Activated CD4-positive, alpha-beta T cell treated with anti-CD3 and anti-CD28 coated beads for 36 hours (primary cell): ENCODE measurements around the gene TSPAN8. TPM values are rescaled to one million over a fixed set of nuclear protein-coding genes. Genes with fewer than 3 reads are reported as not detected.

Source experiments
- ATAC-seq: fragments of 200-7000 bp; cut with Tn5 transposase; one replicate; pipeline ENCODE4 v1.10.0; 2021; ENCODE audit warnings: mild to moderate bottlenecking, moderate library complexity
- CTCF ChIA-PET: fragments of 350-600 bp; sonication (Branson Sonifier 250); formaldehyde crosslinking; loops from one replicate; lab custom pipeline; 2021; ENCODE audit warnings: antibody characterized with exemption; lab: Charles Lee
- POLR2A ChIA-PET: fragments of 350-600 bp; sonication (Branson Sonifier 250); formaldehyde crosslinking; loops from one replicate; lab custom pipeline; 2021; ENCODE audit warnings: antibody characterized with exemption, inconsistent platforms; lab: Charles Lee
- DNase-seq: peaks from one replicate; pipeline ENCODE4 v3.0.0-alpha.2; 2020
- H3K27ac Mint-ChIP-seq: one replicate; pipeline ENCODE4 v1.8.0; 2021; ENCODE audit warnings: mixed read lengths
- H3K27me3 Mint-ChIP-seq: one replicate; pipeline ENCODE4 v1.8.0; 2021; ENCODE audit warnings: mixed read lengths
- H3K36me3 Mint-ChIP-seq: one replicate; pipeline ENCODE4 v1.8.0; 2021; ENCODE audit warnings: low read depth, mixed read lengths
- H3K4me1 Mint-ChIP-seq: one replicate; pipeline ENCODE4 v1.8.0; 2021; ENCODE audit warnings: mixed read lengths
- H3K4me3 Mint-ChIP-seq: one replicate; pipeline ENCODE4 v1.8.0; 2021; ENCODE audit warnings: mild to moderate bottlenecking, moderate library complexity, mixed read lengths
- H3K9me3 Mint-ChIP-seq: one replicate; pipeline ENCODE4 v1.8.0; 2021; ENCODE audit warnings: low read depth, mixed read lengths
- intact Hi-C, 2 experiments: fragments of 100-400 bp; cut with DNase I in 1 of 2; cut with micrococcal nuclease in 1 of 2; formaldehyde crosslinking; loops; one replicate each; pipeline versions ENCODE4 v1.14.2 to v1.15.1; 2022 to 2024; cut with DNase I, micrococcal nuclease
- total RNA-seq, 2 experiments: library from RNA; stranded (reverse); gene quantifications; one replicate each; pipeline ENCODE4 v1.2.3, GENCODE V29; 2021

TSPAN8 gene
- not detected for total RNA-seq

GRCh38 chr12:71157601-71158233, at the start of gene TSPAN8:
TSS of gene TSPAN8 (minus strand) at chr12:71157999. CDS start at chr12:71157678, 321 bp downstream.
- CTCF ChIA-PET = interaction anchor here (0.8 kb wide), 1 partner anchor 235 kb away, joined by 3 read pairs; no protein-coding TSS in a partner anchor
- H3K27ac Mint-ChIP-seq = no peak within 1 kb of the TSS

GRCh38 chr12:71201136-71201679, 43.4 kb upstream of the TSPAN8 start:
- Mint-ChIP-seq H3K9me3 (no peaks in the 10 kb centered on the region), H3K36me3 (no peaks in the 10 kb centered on the region), H3K4me1 (no peaks in the 10 kb centered on the region), H3K4me3 (no peak overlapping the region), H3K27ac (no peak overlapping the region), H3K27me3 (no peaks in the 10 kb centered on the region)
- intact Hi-C loops = no loop called here
- CTCF ChIA-PET = no interaction called here
- ATAC-seq = no peak
- no peak for DNase-seq
- POLR2A ChIA-PET = no interaction called here

More at GRCh38 chr12:71157601-71158233, at the start of gene TSPAN8:
- Mint-ChIP-seq H3K36me3 (no peaks in the 10 kb centered on the region), H3K27me3 (no peaks in the 10 kb centered on the region), H3K9me3 (no peaks in the 10 kb centered on the region), H3K4me3 (no peak within 1 kb of the TSS), H3K4me1 (no peaks in the 10 kb centered on the region)
- ATAC-seq (no peak), DNase-seq (no peak)
- intact Hi-C loops = no loop called here
- POLR2A ChIA-PET = no interaction called here

- Mint-ChIP-seq H3K36me3 (no peaks in the 10 kb centered on the region), H3K27ac (no peak overlapping the region), H3K9me3 (no peaks in the 10 kb centered on the region), H3K4me1 (no peaks in the 10 kb centered on the region), H3K4me3 (no peak overlapping the region), H3K27me3 (no peaks in the 10 kb centered on the region)
- no peak for ATAC-seq
- POLR2A ChIA-PET = no interaction called here
- CTCF ChIA-PET = no interaction called here
- intact Hi-C loops = no loop called here
- DNase-seq = no peak
These were observed 42.9 kb upstream of the TSPAN8 start for GRCh38 chr12:71200706-71201105.

GRCh38 chr12:71197460-71197859, 39.7 kb upstream of the TSPAN8 start:
- H3K36me3 Mint-ChIP-seq = no peaks in the 10 kb centered on the region
- H3K27ac Mint-ChIP-seq = no peak overlapping the region
- CTCF ChIA-PET = interaction anchor here (1.9 kb wide), 1 partner anchor 9 kb away, joined by 4 read pairs; no protein-coding TSS in a partner anchor
- DNase-seq = no peak
- no peak for ATAC-seq
- POLR2A ChIA-PET = no interaction called here
- intact Hi-C loops = no loop called here
- H3K27me3 Mint-ChIP-seq = no peaks in the 10 kb centered on the region
- H3K9me3 Mint-ChIP-seq = no peaks in the 10 kb centered on the region
- no peaks in the 10 kb centered on the region for H3K4me1 Mint-ChIP-seq
- no peak overlapping the region for H3K4me3 Mint-ChIP-seq

- Mint-ChIP-seq H3K4me3 (no peak overlapping the region), H3K4me1 (no peaks in the 10 kb centered on the region), H3K27me3 (peaks cover 2% of the 10 kb centered on the region), H3K27ac (no peak overlapping the region), H3K36me3 (no peaks in the 10 kb centered on the region), H3K9me3 (no peaks in the 10 kb centered on the region)
- DNase-seq (no peak), ATAC-seq (no peak)
- ChIA-PET POLR2A (no interaction called here), CTCF (interaction anchor here (1.0 kb wide), 1 partner anchor 7 kb away, joined by 3 read pairs; no protein-coding TSS in a partner anchor)
- intact Hi-C loops = no loop called here
These were observed 37.6 kb upstream of the TSPAN8 start for GRCh38 chr12:71195338-71195896.

- Mint-ChIP-seq H3K27ac (no peak overlapping the region), H3K27me3 (peaks cover 2% of the 10 kb centered on the region), H3K36me3 (no peaks in the 10 kb centered on the region), H3K9me3 (no peaks in the 10 kb centered on the region), H3K4me3 (no peak overlapping the region), H3K4me1 (no peaks in the 10 kb centered on the region)
- ChIA-PET POLR2A (no interaction called here), CTCF (interaction anchor here (0.8 kb wide), 1 partner anchor 13 kb away, joined by 4 read pairs; no protein-coding TSS in a partner anchor)
- ATAC-seq (no peak), DNase-seq (no peak)
- intact Hi-C loops = no loop called here
These were observed 36.9 kb upstream of the TSPAN8 start for GRCh38 chr12:71194657-71195056.

GRCh38 chr12:71193041-71193440, 35.2 kb upstream of the TSPAN8 start:
- H3K4me3 Mint-ChIP-seq = no peak overlapping the region
- POLR2A ChIA-PET = no interaction called here
- H3K36me3 Mint-ChIP-seq = no peaks in the 10 kb centered on the region
- ATAC-seq (no peak), DNase-seq (no peak)
- intact Hi-C loops = no loop called here
- H3K27me3 Mint-ChIP-seq = peaks cover 2% of the 10 kb centered on the region
- H3K27ac Mint-ChIP-seq = no peak overlapping the region
- CTCF ChIA-PET = no interaction called here
- H3K4me1 Mint-ChIP-seq = no peaks in the 10 kb centered on the region
- no peaks in the 10 kb centered on the region for H3K9me3 Mint-ChIP-seq

- H3K27ac Mint-ChIP-seq = no peak overlapping the region
- ATAC-seq (no peak), DNase-seq (no peak)
- no peaks in the 10 kb centered on the region for H3K9me3 Mint-ChIP-seq
- no peaks in the 10 kb centered on the region for H3K36me3 Mint-ChIP-seq
- H3K4me3 Mint-ChIP-seq = no peak overlapping the region
- H3K27me3 Mint-ChIP-seq = peaks cover 2% of the 10 kb centered on the region
- POLR2A ChIA-PET = no interaction called here
- no peaks in the 10 kb centered on the region for H3K4me1 Mint-ChIP-seq
- intact Hi-C loops = no loop called here
- CTCF ChIA-PET = no interaction called here
These were observed 33.9 kb upstream of the TSPAN8 start for GRCh38 chr12:71191509-71192196.

- Mint-ChIP-seq H3K9me3 (no peaks in the 10 kb centered on the region), H3K27me3 (peaks cover 2% of the 10 kb centered on the region), H3K4me3 (no peak overlapping the region), H3K27ac (no peak overlapping the region), H3K4me1 (no peaks in the 10 kb centered on the region), H3K36me3 (no peaks in the 10 kb centered on the region)
- DNase-seq (no peak), ATAC-seq (no peak)
- intact Hi-C loops = no loop called here
- ChIA-PET POLR2A (no interaction called here), CTCF (no interaction called here)
These were observed 33.0 kb upstream of the TSPAN8 start for GRCh38 chr12:71190822-71191221.

GRCh38 chr12:71187379-71187778, 29.6 kb upstream of the TSPAN8 start:
- H3K4me1 Mint-ChIP-seq = no peaks in the 10 kb centered on the region
- H3K27ac Mint-ChIP-seq = no peak overlapping the region
- DNase-seq (no peak), ATAC-seq (no peak)
- no peak overlapping the region for H3K4me3 Mint-ChIP-seq
- POLR2A ChIA-PET = no interaction called here
- CTCF ChIA-PET = no interaction called here
- H3K9me3 Mint-ChIP-seq = no peaks in the 10 kb centered on the region
- H3K36me3 Mint-ChIP-seq = no peaks in the 10 kb centered on the region
- intact Hi-C loops = no loop called here
- H3K27me3 Mint-ChIP-seq = peaks cover 2% of the 10 kb centered on the region

- ATAC-seq = no peak
- no peaks in the 10 kb centered on the region for H3K36me3 Mint-ChIP-seq
- DNase-seq = no peak
- no peaks in the 10 kb centered on the region for H3K9me3 Mint-ChIP-seq
- CTCF ChIA-PET = interaction anchor here (0.8 kb wide), 1 partner anchor 154 kb away, joined by 3 read pairs; no protein-coding TSS in a partner anchor
- no peaks in the 10 kb centered on the region for H3K27me3 Mint-ChIP-seq
- H3K4me1 Mint-ChIP-seq = no peaks in the 10 kb centered on the region
- no peak overlapping the region for H3K27ac Mint-ChIP-seq
- intact Hi-C loops = no loop called here
- no peak overlapping the region for H3K4me3 Mint-ChIP-seq
- POLR2A ChIA-PET = no interaction called here
These were observed 28.9 kb upstream of the TSPAN8 start for GRCh38 chr12:71186571-71187288.
